Measurements from ENCODE around the gene MTMR1. TPM values are rescaled to one million over a fixed set of nuclear protein-coding genes. Genes with fewer than 3 reads are reported as not detected.

MTMR1 gene
- total and polyA plus RNA-seq, 2 donors (not counting 3 experiments of a cell fraction or from before 2014, with no cell fraction given) = 17.1 to 20.3 TPM

GRCh38 chrX:150813922-150814321, 120.7 kb downstream of the MTMR1 start:
- ChIA-PET POLR2A (no interaction called here), CTCF (no interaction called here)
- H3K9me3 ChIP-seq (replicated peaks; ENCODE audit: control insufficient read depth, insufficient read depth, low read length) = no peaks in the 10 kb centered on the region
- DNase-seq (ENCODE audit: low read depth, low spot score) (no peak), FAIRE-seq (peak; percentile 15)
- H3K27ac ChIP-seq (ENCODE audit: insufficient read depth, low read depth, low read length) = no peak overlapping the region
- no peaks in the 10 kb centered on the region for H3K9me1 ChIP-seq (replicated peaks; ENCODE audit: control insufficient read depth, extremely low read depth, insufficient read depth, low read length)
- H3K4me1 ChIP-seq (ENCODE audit: control insufficient read depth, extremely low read depth, insufficient read depth, low read length) = no peaks in the 10 kb centered on the region
- BruUV-seq (replicated peaks) = no TSS peak
- TF ChIP-seq JUN (IDR thresholded peaks at IDR 0.05; ENCODE audit: borderline replicate concordance, insufficient read depth, insufficient read length, low read depth) = no peak
- no peak for TF ChIP-seq GATA2 (IDR thresholded peaks at IDR 0.05; ENCODE audit: insufficient read depth, insufficient read length, low read depth, low read length)
- TF ChIP-seq MYC (IDR thresholded peaks at IDR 0.05; ENCODE audit: low read depth, low read length) = no peak
- TF ChIP-seq, protein P1, sequence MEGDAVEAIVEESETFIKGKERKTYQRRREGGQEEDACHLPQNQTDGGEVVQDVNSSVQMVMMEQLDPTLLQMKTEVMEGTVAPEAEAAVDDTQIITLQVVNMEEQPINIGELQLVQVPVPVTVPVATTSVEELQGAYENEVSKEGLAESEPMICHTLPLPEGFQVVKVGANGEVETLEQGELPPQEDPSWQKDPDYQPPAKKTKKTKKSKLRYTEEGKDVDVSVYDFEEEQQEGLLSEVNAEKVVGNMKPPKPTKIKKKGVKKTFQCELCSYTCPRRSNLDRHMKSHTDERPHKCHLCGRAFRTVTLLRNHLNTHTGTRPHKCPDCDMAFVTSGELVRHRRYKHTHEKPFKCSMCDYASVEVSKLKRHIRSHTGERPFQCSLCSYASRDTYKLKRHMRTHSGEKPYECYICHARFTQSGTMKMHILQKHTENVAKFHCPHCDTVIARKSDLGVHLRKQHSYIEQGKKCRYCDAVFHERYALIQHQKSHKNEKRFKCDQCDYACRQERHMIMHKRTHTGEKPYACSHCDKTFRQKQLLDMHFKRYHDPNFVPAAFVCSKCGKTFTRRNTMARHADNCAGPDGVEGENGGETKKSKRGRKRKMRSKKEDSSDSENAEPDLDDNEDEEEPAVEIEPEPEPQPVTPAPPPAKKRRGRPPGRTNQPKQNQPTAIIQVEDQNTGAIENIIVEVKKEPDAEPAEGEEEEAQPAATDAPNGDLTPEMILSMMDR (IDR thresholded peaks at IDR 0.05; ENCODE audit: extremely low read depth in 1 of 2, insufficient read depth in 1 of 2, low read depth in 1 of 2, low read length in 2 of 2) = no peak
- TF ChIP-seq MAX (IDR thresholded peaks at IDR 0.05; ENCODE audit: insufficient read depth, insufficient read length) = no peak
- no peak for TF ChIP-seq FOS (IDR thresholded peaks at IDR 0.05; ENCODE audit: borderline replicate concordance, insufficient read depth, low read length)
- dilution Hi-C loops (cut with MboI; ENCODE audit: extremely low pct_ligation_motif_present, low sequenced_read_pairs) = no loop called here
- no peak overlapping the region for H3K9ac ChIP-seq (replicated peaks; ENCODE audit: extremely low read depth, insufficient read depth, low read length)
- H3K4me2 ChIP-seq (ENCODE audit: insufficient read depth, low read length) = no peak overlapping the region
- intact Hi-C loops (cut with micrococcal nuclease) = no loop called here
- H3K36me3 ChIP-seq (ENCODE audit: control insufficient read depth in 2 of 2, extremely low read depth in 1 of 2, insufficient read depth in 2 of 2, low read length in 2 of 2) = no peaks in the 10 kb centered on the region
- no peak overlapping the region for H3K4me3 ChIP-seq (replicated peaks in 1 of 3; ENCODE audit: insufficient read depth in 1 of 3, low read depth in 1 of 3, low read length in 3 of 3)
- H2AFZ ChIP-seq (ENCODE audit: low read depth, low read length) = no peak overlapping the region
- no peaks in the 10 kb centered on the region for H3K79me2 ChIP-seq (ENCODE audit: control insufficient read depth, insufficient read depth, low read length)
- H4K20me1 ChIP-seq (replicated peaks; ENCODE audit: control insufficient read depth, extremely low read depth, insufficient read depth, low read length) = no peaks in the 10 kb centered on the region
- no peaks in the 10 kb centered on the region for H3K27me3 ChIP-seq (ENCODE audit: control insufficient read depth in 2 of 2, insufficient read depth in 2 of 2, low read length in 2 of 2)

Other genes starting within 250 kb of the MTMR1 start
- gene MTM1, start 124.8 kb upstream of the MTMR1 start, total RNA-seq = 10.1 and 13.2 TPM in 2 replicates
- 2.3 and 2.4 TPM in 2 replicates for gene MTM1, start 124.8 kb upstream of the MTMR1 start, polyA plus RNA-seq
- 32.4 and 33.2 TPM in 2 replicates for gene CD99L2, start 205.3 kb downstream of the MTMR1 start, total RNA-seq
- 43.4 and 48.4 TPM in 2 replicates for gene CD99L2, start 205.3 kb downstream of the MTMR1 start, polyA plus RNA-seq

Data from endothelial cell of umbilical vein (primary cell).